Liver (tissue), 9 donors: ENCODE results near the gene PCDHGA9. TPM values are rescaled to one million over a fixed set of nuclear protein-coding genes. Genes with fewer than 3 reads are reported as not detected.

Source experiments
- DNase-seq: peaks from one replicate; pipeline ENCODE4 v3.0.0-alpha.2; 2017; ENCODE audit warnings: low spot score
- H3K27ac ChIP-seq, 2 donors: one replicate each; pipeline ENCODE4 v1.7.0; 2013; ENCODE audit warnings: inconsistent platforms in 2 of 2, low read length in 2 of 2, control low read depth in 1 of 2, low read depth in 1 of 2, mild to moderate bottlenecking in 1 of 2
- H3K27me3 ChIP-seq, 4 donors: one replicate each; pipeline versions ENCODE4 v1.6.1 to v1.7.0; 2013; ENCODE audit warnings: low read length in 3 of 4, inconsistent platforms in 1 of 4, mild to moderate bottlenecking in 1 of 4, moderate library complexity in 1 of 4; ENCODE audit not compliant: control insufficient read depth in 4 of 4, insufficient read depth in 4 of 4
- H3K36me3 ChIP-seq, 4 donors: one replicate each; pipeline versions ENCODE4 v1.6.1 to v1.7.0; 2013; ENCODE audit warnings: low read length in 3 of 4, mild to moderate bottlenecking in 3 of 4, low read depth in 1 of 4, moderate library complexity in 1 of 4; ENCODE audit not compliant: control insufficient read depth in 4 of 4, insufficient read depth in 3 of 4
- H3K4me1 ChIP-seq, 4 donors: one replicate each; pipeline versions ENCODE4 v1.6.1 to v1.7.0; 2013; ENCODE audit warnings: low read length in 3 of 4, mild to moderate bottlenecking in 3 of 4, moderate library complexity in 1 of 4; ENCODE audit not compliant: control insufficient read depth in 4 of 4, insufficient read depth in 4 of 4
- H3K4me3 ChIP-seq, 3 donors: one replicate each; pipeline versions ENCODE4 v1.6.1 to v1.7.0; 2013; ENCODE audit warnings: low read length in 3 of 3, control low read depth in 1 of 3, low read depth in 1 of 3, mild to moderate bottlenecking in 1 of 3
- H3K9ac ChIP-seq, 2 donors: one replicate each; pipeline ENCODE4 v1.7.0; 2013; ENCODE audit warnings: low read length in 2 of 2, mild to moderate bottlenecking in 2 of 2, moderate library complexity in 2 of 2, control low read depth in 1 of 2, low read depth in 1 of 2
- H3K9me3 ChIP-seq, 4 donors: one replicate each; pipeline versions ENCODE4 v1.6.1 to v1.7.0; 2013; ENCODE audit warnings: low read length in 3 of 4; ENCODE audit not compliant: control insufficient read depth in 4 of 4
- ATF3 ChIP-seq: IDR thresholded peaks from 2 replicates; pipeline ENCODE4 v1.6.1; 2016; ENCODE audit warnings: antibody characterized with exemption
- CTCF ChIP-seq: fragments of 150-350 bp; IDR thresholded peaks from 2 replicates; pipeline ENCODE4 v1.5.1; 2017; ENCODE audit warnings: improper control_type of control experiment, low read depth, low read length; ENCODE audit not compliant: missing input control
- EGR1 ChIP-seq, 2 donors: IDR thresholded peaks; 2 replicates each; pipeline ENCODE4 v1.6.1; 2016 to 2018; ENCODE audit warnings: antibody characterized with exemption in 2 of 2, low read depth in 2 of 2
- FOXA1 ChIP-seq: IDR thresholded peaks from 2 replicates; pipeline ENCODE4 v1.6.1; 2016; ENCODE audit warnings: antibody characterized with exemption
- FOXA2 ChIP-seq: IDR thresholded peaks from 2 replicates; pipeline ENCODE4 v1.6.1; 2016; ENCODE audit warnings: antibody characterized with exemption
- GABPA ChIP-seq, 2 donors: IDR thresholded peaks in 1 of 2; conservative IDR thresholded peaks in 1 of 2; 2 replicates each; pipeline ENCODE4 v1.6.1; 2016; ENCODE audit warnings: antibody characterized with exemption in 2 of 2, mild to moderate bottlenecking in 1 of 2, moderate library complexity in 1 of 2
- HNF4A ChIP-seq, 2 donors: conservative IDR thresholded peaks; 2 replicates each; pipeline ENCODE4 v1.6.1; 2016; ENCODE audit warnings: antibody characterized with exemption in 2 of 2, mild to moderate bottlenecking in 2 of 2
- HNF4G ChIP-seq: IDR thresholded peaks from 2 replicates; pipeline ENCODE4 v1.6.1; 2016; ENCODE audit warnings: antibody characterized with exemption
- JUND ChIP-seq, 2 donors: IDR thresholded peaks; 2 replicates each; pipeline ENCODE4 v1.6.1; 2016; ENCODE audit warnings: antibody characterized with exemption in 2 of 2
- MAX ChIP-seq: IDR thresholded peaks from 2 replicates; pipeline ENCODE4 v1.6.1; 2016; ENCODE audit warnings: antibody characterized with exemption
- NR2F2 ChIP-seq: IDR thresholded peaks from 2 replicates; pipeline ENCODE4 v1.6.1; 2016; ENCODE audit warnings: antibody characterized with exemption
- RAD21 ChIP-seq, 2 donors: IDR thresholded peaks; 2 replicates each; pipeline ENCODE4 v1.6.1; 2016; ENCODE audit warnings: antibody characterized with exemption in 2 of 2, mild to moderate bottlenecking in 2 of 2
- RXRA ChIP-seq, 2 donors: IDR thresholded peaks; 2 replicates each; pipeline ENCODE4 v1.6.1; 2017 to 2018; ENCODE audit warnings: antibody characterized with exemption in 2 of 2, mild to moderate bottlenecking in 1 of 2
- SP1 ChIP-seq: IDR thresholded peaks from 2 replicates; pipeline ENCODE4 v1.6.1; 2018; ENCODE audit warnings: antibody characterized with exemption, mild to moderate bottlenecking
- TAF1 ChIP-seq: conservative IDR thresholded peaks from 2 replicates; pipeline ENCODE4 v1.6.1; 2016; ENCODE audit warnings: antibody characterized with exemption, mild to moderate bottlenecking
- YY1 ChIP-seq: IDR thresholded peaks from 2 replicates; pipeline ENCODE4 v1.6.1; 2016; ENCODE audit warnings: antibody characterized with exemption, mild to moderate bottlenecking
- WGBS: extraction: QIAGEN DNeasy Blood & Tissue Kit; methylation state at CpG from one replicate; pipeline ENCODE4 v1.1.7; 2013; 5-methylcytosine and 5-hydroxymethylcytosine counted together
- polyA plus RNA-seq, 2 donors: library from polyadenylated mRNA; stranded (reverse) in 1 of 2; unstranded in 1 of 2; fragments of 200-250 nt in 1 of 2; fragments of >200 nt in 1 of 2; fragmentation: Nextera tagmentation in 1 of 2; extraction: Ambion mirVana in 1 of 2; gene quantifications; one replicate each; pipeline versions ENCODE4 v1.2.1 to v1.2.3, GENCODE V29; 2013 to 2015
- total RNA-seq, 2 donors: library from RNA; depleted of rRNA; stranded (reverse); fragments of >200 nt; gene quantifications; one replicate each; pipeline ENCODE4 v1.2.3, GENCODE V29; 2014
- TF ChIP-seq, protein P1 (sequence below): IDR thresholded peaks from 2 replicates; pipeline ENCODE4 v1.6.1; 2016; ENCODE audit warnings: antibody characterized with exemption
- TF ChIP-seq, protein P2 (sequence below): IDR thresholded peaks from 2 replicates; pipeline ENCODE4 v1.6.1; 2016; ENCODE audit warnings: antibody characterized with exemption, mild to moderate bottlenecking
- donor health status: healthy.
- donor health status: healthy.
- donor health status: healthy.
- donor health status: healthy.
- donor health status: healthy.

The PCDHGA9 gene
- total and polyA plus RNA-seq, 4 donors: 0.11 to 2.8 (median 0.57) TPM

DNA sequence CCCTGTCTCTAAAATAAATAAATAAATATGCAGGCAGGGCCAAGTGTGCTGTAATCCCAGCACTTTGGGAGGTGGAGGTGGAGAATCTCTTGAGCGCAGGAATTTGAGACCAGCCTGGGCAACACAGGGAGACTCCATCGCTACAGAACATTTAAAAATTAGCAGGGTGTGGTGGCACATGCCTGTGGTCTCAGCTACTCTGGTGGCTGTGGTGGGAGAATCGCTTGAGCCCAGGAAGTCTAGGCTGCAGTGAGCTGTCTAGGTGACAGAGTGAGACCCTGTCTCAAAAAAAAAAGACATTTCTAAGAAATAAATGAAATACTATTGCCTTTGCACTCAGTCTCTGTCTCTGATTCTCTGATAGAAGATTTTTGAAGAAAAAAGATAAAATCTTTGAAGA lies 9.0 kb downstream of the PCDHGA9 start:
- H3K4me1 ChIP-seq: peaks cover 0 to 6% (median 2%) of the 10 kb centered on the region in 4 donors
- TF ChIP-seq TAF1 (no peak), SP1 (no peak), ATF3 (no peak), EGR1 (IDR thresholded peaks at IDR 0.05; ENCODE audit: low read depth in 2 of 2) (no peak), HNF4A (conservative IDR thresholded peaks at IDR 0.05) (no peak), MAX (no peak), NR2F2 (no peak), JUND (IDR thresholded peaks at IDR 0.05) (no peak), CTCF (no peak), FOXA1 (no peak), RXRA (IDR thresholded peaks at IDR 0.05) (no peak), YY1 (no peak), RAD21 (IDR thresholded peaks at IDR 0.05) (no peak), FOXA2 (no peak), GABPA (IDR thresholded peaks at IDR 0.05 in 1 of 2, conservative IDR thresholded peaks at IDR 0.05 in 1 of 2) (no peak), HNF4G (no peak)
- TF ChIP-seq, protein P1, sequence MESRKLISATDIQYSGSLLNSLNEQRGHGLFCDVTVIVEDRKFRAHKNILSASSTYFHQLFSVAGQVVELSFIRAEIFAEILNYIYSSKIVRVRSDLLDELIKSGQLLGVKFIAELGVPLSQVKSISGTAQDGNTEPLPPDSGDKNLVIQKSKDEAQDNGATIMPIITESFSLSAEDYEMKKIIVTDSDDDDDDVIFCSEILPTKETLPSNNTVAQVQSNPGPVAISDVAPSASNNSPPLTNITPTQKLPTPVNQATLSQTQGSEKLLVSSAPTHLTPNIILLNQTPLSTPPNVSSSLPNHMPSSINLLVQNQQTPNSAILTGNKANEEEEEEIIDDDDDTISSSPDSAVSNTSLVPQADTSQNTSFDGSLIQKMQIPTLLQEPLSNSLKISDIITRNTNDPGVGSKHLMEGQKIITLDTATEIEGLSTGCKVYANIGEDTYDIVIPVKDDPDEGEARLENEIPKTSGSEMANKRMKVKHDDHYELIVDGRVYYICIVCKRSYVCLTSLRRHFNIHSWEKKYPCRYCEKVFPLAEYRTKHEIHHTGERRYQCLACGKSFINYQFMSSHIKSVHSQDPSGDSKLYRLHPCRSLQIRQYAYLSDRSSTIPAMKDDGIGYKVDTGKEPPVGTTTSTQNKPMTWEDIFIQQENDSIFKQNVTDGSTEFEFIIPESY: no peak
- TF ChIP-seq, protein P2, sequence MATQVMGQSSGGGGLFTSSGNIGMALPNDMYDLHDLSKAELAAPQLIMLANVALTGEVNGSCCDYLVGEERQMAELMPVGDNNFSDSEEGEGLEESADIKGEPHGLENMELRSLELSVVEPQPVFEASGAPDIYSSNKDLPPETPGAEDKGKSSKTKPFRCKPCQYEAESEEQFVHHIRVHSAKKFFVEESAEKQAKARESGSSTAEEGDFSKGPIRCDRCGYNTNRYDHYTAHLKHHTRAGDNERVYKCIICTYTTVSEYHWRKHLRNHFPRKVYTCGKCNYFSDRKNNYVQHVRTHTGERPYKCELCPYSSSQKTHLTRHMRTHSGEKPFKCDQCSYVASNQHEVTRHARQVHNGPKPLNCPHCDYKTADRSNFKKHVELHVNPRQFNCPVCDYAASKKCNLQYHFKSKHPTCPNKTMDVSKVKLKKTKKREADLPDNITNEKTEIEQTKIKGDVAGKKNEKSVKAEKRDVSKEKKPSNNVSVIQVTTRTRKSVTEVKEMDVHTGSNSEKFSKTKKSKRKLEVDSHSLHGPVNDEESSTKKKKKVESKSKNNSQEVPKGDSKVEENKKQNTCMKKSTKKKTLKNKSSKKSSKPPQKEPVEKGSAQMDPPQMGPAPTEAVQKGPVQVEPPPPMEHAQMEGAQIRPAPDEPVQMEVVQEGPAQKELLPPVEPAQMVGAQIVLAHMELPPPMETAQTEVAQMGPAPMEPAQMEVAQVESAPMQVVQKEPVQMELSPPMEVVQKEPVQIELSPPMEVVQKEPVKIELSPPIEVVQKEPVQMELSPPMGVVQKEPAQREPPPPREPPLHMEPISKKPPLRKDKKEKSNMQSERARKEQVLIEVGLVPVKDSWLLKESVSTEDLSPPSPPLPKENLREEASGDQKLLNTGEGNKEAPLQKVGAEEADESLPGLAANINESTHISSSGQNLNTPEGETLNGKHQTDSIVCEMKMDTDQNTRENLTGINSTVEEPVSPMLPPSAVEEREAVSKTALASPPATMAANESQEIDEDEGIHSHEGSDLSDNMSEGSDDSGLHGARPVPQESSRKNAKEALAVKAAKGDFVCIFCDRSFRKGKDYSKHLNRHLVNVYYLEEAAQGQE: no peak
- no peaks in the 10 kb centered on the region for H3K36me3 ChIP-seq
- H3K4me3 ChIP-seq: no peak overlapping the region
- peaks cover 0 to 2% (median 0%) of the 10 kb centered on the region in 4 donors for H3K27me3 ChIP-seq
- no peak overlapping the region for H3K9ac ChIP-seq
- 81% methylated on average over 3 of the region's 3 CpGs for WGBS
- peaks cover 23 to 56% (median 27%) of the 10 kb centered on the region in 4 donors for H3K9me3 ChIP-seq
- DNase-seq: no peak
- H3K27ac ChIP-seq: no peak overlapping the region
